Measurements from ENCODE around the gene PTPRD.
"Not testable (repeated sequence)": the region's sequence is repeated elsewhere in the genome, so short reads cannot be mapped to it uniquely, and the experiment has no call there.

PTPRD gene

GRCh38 chr9:9945966-9946365 is 666.8 kb downstream of the PTPRD start:
- CTCF ChIA-PET: no interaction called here
- Histone ChIP-seq H3K4me3 (ENCODE audit: low read depth, low read length) (no peak overlapping the region), H3K9me3 (ENCODE audit: control insufficient read depth, insufficient read depth, low read depth, low read length) (no peaks in the 10 kb centered on the region), H3K36me3 (ENCODE audit: control insufficient read depth in 2 of 2, insufficient read depth in 1 of 2, low read length in 2 of 2) (no peaks in the 10 kb centered on the region), H3K4me1 (ENCODE audit: control insufficient read depth, insufficient read depth, low read length) (no peaks in the 10 kb centered on the region), H3K27ac (ENCODE audit: extremely low read depth, low read depth, low read length) (no peak overlapping the region)
- no peak for TF ChIP-seq ZNF266 (tag by site-specific recombination; IDR thresholded peaks at IDR 0.05; ENCODE audit: low read depth)
- no peak for TF ChIP-seq TSHZ1 (tag by site-specific recombination; IDR thresholded peaks at IDR 0.05; ENCODE audit: borderline replicate concordance)
- TF ChIP-seq ZNF274 (IDR thresholded peaks at IDR 0.05; ENCODE audit: low read length): no peak
- TF ChIP-seq ZNF274 (tag by site-specific recombination; IDR thresholded peaks at IDR 0.05; ENCODE audit: borderline replicate concordance): no peak
- POLR2A ChIA-PET: no interaction called here

GRCh38 chr9:9942764-9943424 is 669.9 kb downstream of the PTPRD start:
- no peak overlapping the region for H3K27ac ChIP-seq (ENCODE audit: extremely low read depth, low read depth, low read length)
- H3K9me3 ChIP-seq (ENCODE audit: control insufficient read depth, insufficient read depth, low read depth, low read length): no peaks in the 10 kb centered on the region
- POLR2A ChIA-PET: no interaction called here
- CTCF ChIA-PET: interaction anchor here (0.5 to 4.3 kb wide), 31 partner anchors 8 to 1495 kb away, joined by 3 to 34 read pairs (median 3); no protein-coding TSS in a partner anchor
- peak; percentile 52 for TF ChIP-seq ZNF654 (tag by site-specific recombination; IDR thresholded peaks at IDR 0.05; ENCODE audit: low read depth)
- no peak for TF ChIP-seq ZNF530 (tag by site-specific recombination; IDR thresholded peaks at IDR 0.05; ENCODE audit: low read depth)
- no peak for TF ChIP-seq ZFP41 (tag by site-specific recombination; IDR thresholded peaks at IDR 0.05; ENCODE audit: borderline replicate concordance)
- TF ChIP-seq HOXC10 (CRISPR knock-in tag; IDR thresholded peaks at IDR 0.05): no peak
- TF ChIP-seq REPIN1 (tag by site-specific recombination; IDR thresholded peaks at IDR 0.05; ENCODE audit: low read depth): no peak
- no peak for TF ChIP-seq ZNF624 (tag by site-specific recombination; IDR thresholded peaks at IDR 0.05)
- no peak for TF ChIP-seq ZBTB8A (tag by site-specific recombination; IDR thresholded peaks at IDR 0.05)
- no peak for TF ChIP-seq ZBTB1 (tag by site-specific recombination; IDR thresholded peaks at IDR 0.05)
- TF ChIP-seq ZNF169 (tag by site-specific recombination; IDR thresholded peaks at IDR 0.05): no peak
- no peaks in the 10 kb centered on the region for H3K36me3 ChIP-seq (ENCODE audit: control insufficient read depth in 2 of 2, insufficient read depth in 1 of 2, low read length in 2 of 2)
- H3K4me1 ChIP-seq (ENCODE audit: control insufficient read depth, insufficient read depth, low read length): no peaks in the 10 kb centered on the region
- H3K4me3 ChIP-seq (ENCODE audit: low read depth, low read length): no peak overlapping the region

- CTCF ChIA-PET: no interaction called here
- TF ChIP-seq TCF7L2 (IDR thresholded peaks at IDR 0.05; ENCODE audit: borderline replicate concordance, low read depth, low read length) (no peak), EGR2 (tag by site-specific recombination; IDR thresholded peaks at IDR 0.05; ENCODE audit: low read depth) (no peak), ZNF391 (tag by site-specific recombination; IDR thresholded peaks at IDR 0.05; ENCODE audit: borderline replicate concordance, low read depth) (no peak), INSM2 (tag by site-specific recombination; IDR thresholded peaks at IDR 0.05) (no peak), ZNF670 (tag by site-specific recombination; IDR thresholded peaks at IDR 0.05; ENCODE audit: low read depth) (no peak), ZNF521 (tag by site-specific recombination; IDR thresholded peaks at IDR 0.05) (no peak), ZNF239 (tag by site-specific recombination; IDR thresholded peaks at IDR 0.05) (no peak), ZNF510 (tag by site-specific recombination; IDR thresholded peaks at IDR 0.05; ENCODE audit: insufficient replicate concordance) (no peak), ZFP41 (tag by site-specific recombination; IDR thresholded peaks at IDR 0.05; ENCODE audit: borderline replicate concordance) (no peak), ZNF571 (tag by site-specific recombination; IDR thresholded peaks at IDR 0.05) (no peak)
- no peaks in the 10 kb centered on the region for H3K4me1 ChIP-seq (ENCODE audit: control insufficient read depth, insufficient read depth, low read length)
- H3K4me3 ChIP-seq (ENCODE audit: low read depth, low read length): no peak overlapping the region
- no peak overlapping the region for H3K27ac ChIP-seq (ENCODE audit: extremely low read depth, low read depth, low read length)
- POLR2A ChIA-PET: no interaction called here
- no peaks in the 10 kb centered on the region for H3K36me3 ChIP-seq (ENCODE audit: control insufficient read depth in 2 of 2, insufficient read depth in 1 of 2, low read length in 2 of 2)
- no peaks in the 10 kb centered on the region for H3K9me3 ChIP-seq (ENCODE audit: control insufficient read depth, insufficient read depth, low read depth, low read length)
Measured at GRCh38 chr9:9938432-9938831, 674.4 kb downstream of the PTPRD start.

- POLR2A ChIA-PET; CTCF ChIA-PET; H3K4me3 ChIP-seq (ENCODE audit: low read depth, low read length); H3K36me3 ChIP-seq (ENCODE audit: control insufficient read depth in 2 of 2, insufficient read depth in 1 of 2, low read length in 2 of 2); H3K27ac ChIP-seq (ENCODE audit: extremely low read depth, low read depth, low read length); H3K4me1 ChIP-seq (ENCODE audit: control insufficient read depth, insufficient read depth, low read length); H3K9me3 ChIP-seq (ENCODE audit: control insufficient read depth, insufficient read depth, low read depth, low read length): not testable (repeated sequence)
Measured at GRCh38 chr9:9931464-9931863, 681.3 kb downstream of the PTPRD start.
